Smooth muscle cell (in vitro differentiated cells): ENCODE data around the gene RALA. TPM values are rescaled to one million over a fixed set of nuclear protein-coding genes. Genes with fewer than 3 reads are reported as not detected.
"Not testable (repeated sequence)": the region's sequence is repeated elsewhere in the genome, so short reads cannot be mapped to it uniquely, and the experiment has no call there.

Experiments used
- DNase-seq: peaks from one replicate; lab custom pipeline; 2025; ENCODE audit not compliant: unreplicated experiment; lab: John Stamatoyannopoulos, UW
- H2AFZ ChIP-seq: fragments of 200-600 bp; sonication (generic); 2 replicates; pipeline ENCODE4 v1.6.0; 2016; ENCODE audit warnings: antibody characterized with exemption, low read depth, mild to moderate bottlenecking
- H3F3A ChIP-seq: fragments of 200-600 bp; sonication (generic); 2 replicates; pipeline ENCODE4 v1.6.0; 2017; ENCODE audit warnings: antibody characterized with exemption, low read depth
- H3K27ac ChIP-seq: fragments of 200-600 bp; sonication (generic); 2 replicates; pipeline ENCODE4 v1.5.1; 2016; ENCODE audit warnings: low read depth, mild to moderate bottlenecking
- H3K27me3 ChIP-seq: fragments of 200-600 bp; sonication (generic); 2 replicates; pipeline ENCODE4 v1.6.1; 2016; ENCODE audit warnings: low read depth, mild to moderate bottlenecking
- H3K36me3 ChIP-seq: fragments of 200-600 bp; sonication (generic); 2 replicates; pipeline ENCODE4 v1.5.1; 2016; ENCODE audit warnings: low read depth
- H3K4me1 ChIP-seq: fragments of 200-600 bp; sonication (generic); 2 replicates; pipeline ENCODE4 v1.5.1; 2016; ENCODE audit warnings: low read depth
- H3K4me2 ChIP-seq: fragments of 200-600 bp; sonication (generic); 2 replicates; pipeline ENCODE4 v1.6.0; 2016; ENCODE audit warnings: mild to moderate bottlenecking
- H3K4me3 ChIP-seq: fragments of 200-600 bp; sonication (generic); 2 replicates; pipeline ENCODE4 v1.5.1; 2016; ENCODE audit warnings: mild to moderate bottlenecking
- H3K79me2 ChIP-seq: fragments of 200-600 bp; sonication (generic); 2 replicates; pipeline ENCODE4 v1.6.0; 2016; ENCODE audit warnings: low read depth, mild to moderate bottlenecking
- H3K9ac ChIP-seq: fragments of 200-600 bp; sonication (generic); 2 replicates; pipeline ENCODE4 v1.6.0; 2016; ENCODE audit warnings: low read depth
- H3K9me3 ChIP-seq: fragments of 200-600 bp; sonication (generic); replicated peaks from 2 replicates; pipeline ENCODE4 v1.5.1; 2016; ENCODE audit warnings: low read depth
- H4K20me1 ChIP-seq: fragments of 200-600 bp; sonication (generic); 2 replicates; pipeline ENCODE4 v1.6.0; 2016; ENCODE audit warnings: low read depth
- CTCF ChIP-seq: fragments of 200-600 bp; sonication (generic); IDR thresholded peaks from 2 replicates; pipeline ENCODE4 v1.5.1; 2017; ENCODE audit warnings: borderline replicate concordance, mild to moderate bottlenecking, antibody characterized with exemption; ENCODE audit not compliant: insufficient read depth, poor library complexity, severe bottlenecking
- WGBS: methylation state at CpG from one replicate; pipeline ENCODE4 v1.1.7; 2016; ENCODE audit warnings: low lambda C conversion rate; 5-methylcytosine and 5-hydroxymethylcytosine counted together
- polyA plus RNA-seq: library from polyadenylated mRNA; unstranded; fragments of >200 nt; fragmentation: Nextera tagmentation; extraction: Ambion mirVana; gene quantifications from 2 replicates; pipeline ENCODE4 v1.2.1, GENCODE V29; 2016
- total RNA-seq: library from RNA; depleted of rRNA; stranded (reverse); fragments of >200 nt; gene quantifications from 2 replicates; pipeline ENCODE4 v1.2.3, GENCODE V29; 2014

The RALA gene
- total and polyA plus RNA-seq, 2 experiments from 2014 or later, result 19.5 to 42.8 TPM

GRCh38 chr7:39688611-39689480 is 65.5 kb downstream of the RALA start:
- TF ChIP-seq CTCF, result no peak
- H3K79me2 ChIP-seq, result peaks cover 28% of the 10 kb centered on the region
- peaks cover 5% of the 10 kb centered on the region for H3F3A ChIP-seq
- H3K36me3 ChIP-seq, result peaks cover 8% of the 10 kb centered on the region
- H3K9me3 ChIP-seq, result no peaks in the 10 kb centered on the region
- H3K27me3 ChIP-seq, result no peaks in the 10 kb centered on the region
- no peak overlapping the region for H3K27ac ChIP-seq
- DNase-seq, result no peak
- H3K4me2 ChIP-seq, result no peak overlapping the region
- no peak overlapping the region for H3K9ac ChIP-seq
- no peak overlapping the region for H3K4me3 ChIP-seq
- WGBS, result 93% methylated on average over 9 of the region's 9 CpGs
- no peak overlapping the region for H2AFZ ChIP-seq
- peaks cover 4% of the 10 kb centered on the region for H3K4me1 ChIP-seq
- H4K20me1 ChIP-seq, result peaks cover 21% of the 10 kb centered on the region

GRCh38 chr7:39691821-39692220 is 68.4 kb downstream of the RALA start:
- Histone ChIP-seq H4K20me1 (peaks cover 12% of the 10 kb centered on the region), H3K4me2 (no peak overlapping the region), H3K27me3 (no peaks in the 10 kb centered on the region), H3K27ac (no peak overlapping the region), H3K9ac (no peak overlapping the region), H3K4me1 (no peaks in the 10 kb centered on the region), H3K36me3 (peaks cover 13% of the 10 kb centered on the region), H3K4me3 (no peak overlapping the region), H3K79me2 (peaks cover 14% of the 10 kb centered on the region), H2AFZ (no peak overlapping the region), H3F3A (no peaks in the 10 kb centered on the region), H3K9me3 (no peaks in the 10 kb centered on the region)
- no peak for TF ChIP-seq CTCF
- DNase-seq, result no peak
- WGBS, result 92% methylated on average over 2 of the region's 2 CpGs

GRCh38 chr7:39693086-39693485 is 69.7 kb downstream of the RALA start:
- not testable (repeated sequence) for H3K27ac ChIP-seq
- WGBS, result 96% methylated on average over 4 of the region's 4 CpGs

GRCh38 chr7:39693812-39694211 is 70.4 kb downstream of the RALA start:
- H2AFZ ChIP-seq, result no peak overlapping the region
- WGBS, result 100% methylated on average over 2 of the region's 2 CpGs
- H3K4me3 ChIP-seq, result no peak overlapping the region
- H3K4me2 ChIP-seq, result no peak overlapping the region
- H3F3A ChIP-seq, result no peaks in the 10 kb centered on the region
- no peak overlapping the region for H3K27ac ChIP-seq
- no peaks in the 10 kb centered on the region for H3K27me3 ChIP-seq
- H3K9ac ChIP-seq, result no peak overlapping the region
- no peak for DNase-seq
- no peaks in the 10 kb centered on the region for H3K79me2 ChIP-seq
- no peaks in the 10 kb centered on the region for H3K4me1 ChIP-seq
- H3K9me3 ChIP-seq, result no peaks in the 10 kb centered on the region
- peaks cover 11% of the 10 kb centered on the region for H4K20me1 ChIP-seq
- H3K36me3 ChIP-seq, result peaks cover 24% of the 10 kb centered on the region
- TF ChIP-seq CTCF, result no peak

More at GRCh38 chr7:39693086-39693485, 69.7 kb downstream of the RALA start:
- H3K4me2 ChIP-seq, DNase-seq, H2AFZ ChIP-seq, H3K79me2 ChIP-seq, H3F3A ChIP-seq, H3K4me1 ChIP-seq, H3K4me3 ChIP-seq, H3K9ac ChIP-seq, H3K9me3 ChIP-seq, H3K27me3 ChIP-seq: not testable (repeated sequence)
- Histone ChIP-seq H3K36me3 (peaks cover 20% of the 10 kb centered on the region), H4K20me1 (peaks cover 12% of the 10 kb centered on the region)
